Measurements from ENCODE around the gene MRPL48. TPM values are rescaled to one million over a fixed set of nuclear protein-coding genes. Genes with fewer than 3 reads are reported as not detected.

The MRPL48 gene
- total and polyA plus RNA-seq, 4 donors = 12.6 to 34.1 (median 20.0) TPM

DNA sequence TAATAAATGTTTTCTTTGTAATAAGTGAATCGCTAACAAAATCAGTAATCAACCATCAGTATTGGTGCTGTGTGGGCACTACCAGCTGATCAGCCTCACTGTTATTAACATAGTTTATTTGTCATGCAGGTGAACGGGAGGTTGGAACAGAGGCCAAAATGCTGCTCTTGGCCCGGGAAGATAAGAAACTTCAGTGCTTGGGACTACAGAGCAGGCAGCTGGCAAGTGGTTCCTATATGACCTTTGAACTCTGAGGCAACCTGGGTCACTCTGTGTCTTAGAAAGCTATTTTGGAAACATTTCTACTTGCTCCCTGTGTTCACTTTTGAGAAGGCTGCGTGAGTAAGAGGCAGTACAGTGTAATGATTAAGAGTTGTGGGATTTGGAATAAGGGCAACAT, 126.6 kb downstream of the MRPL48 start:
- WGBS = 59% methylated on average over 4 of the region's 4 CpGs
- no peak overlapping the region for H3K27ac ChIP-seq (ENCODE audit: low read depth in 1 of 2, low read length in 2 of 2)
- H3K9me3 ChIP-seq (ENCODE audit: control insufficient read depth in 4 of 4, low read length in 3 of 4) = no peaks in the 10 kb centered on the region
- peaks cover 4 to 54% (median 33%) of the 10 kb centered on the region in 4 donors for H3K36me3 ChIP-seq (ENCODE audit: control insufficient read depth in 4 of 4, insufficient read depth in 3 of 4, low read depth in 1 of 4, low read length in 3 of 4)
- DNase-seq (ENCODE audit: low spot score) = no peak
- no peak overlapping the region for H3K9ac ChIP-seq (ENCODE audit: low read depth in 1 of 2, low read length in 2 of 2)
- peaks cover 0 to 6% (median 2%) of the 10 kb centered on the region in 4 donors for H3K4me1 ChIP-seq (ENCODE audit: control insufficient read depth in 4 of 4, insufficient read depth in 4 of 4, low read length in 3 of 4)
- TF ChIP-seq HNF4A (conservative IDR thresholded peaks at IDR 0.05) = peak; percentile 31 to 56
- TF ChIP-seq SP1 (IDR thresholded peaks at IDR 0.05) = no peak
- peak in 1 of 2 donors; percentile 11 for TF ChIP-seq RXRA (IDR thresholded peaks at IDR 0.05)
- H3K4me3 ChIP-seq (ENCODE audit: low read depth in 1 of 3, low read length in 3 of 3) = no peak overlapping the region
- no peaks in the 10 kb centered on the region for H3K27me3 ChIP-seq (ENCODE audit: control insufficient read depth in 4 of 4, insufficient read depth in 4 of 4, low read length in 3 of 4)

Other genes starting within 250 kb of the MRPL48 start
- 10 to 100 TPM in 1 of 2 donors, 1 to 10 TPM in 1; 9.0 to 14.6 TPM for gene FAM168A, start 189.8 kb upstream of the MRPL48 start, total RNA-seq
- gene FAM168A, start 189.8 kb upstream of the MRPL48 start, polyA plus RNA-seq = 1 to 10 TPM; 4.8 to 9.2 TPM
- gene PLEKHB1, start 141.3 kb upstream of the MRPL48 start, total RNA-seq = 1 to 10 TPM in 1 of 2 donors, under 1 TPM in 1; 0.75 to 1.3 TPM
- gene PLEKHB1, start 141.3 kb upstream of the MRPL48 start, polyA plus RNA-seq = 1 to 10 TPM in 1 of 2 donors, under 1 TPM in 1; 0.92 to 1.4 TPM
- 100 to 1,000 TPM in 1 of 2 donors, 10 to 100 TPM in 1; 36.0 to 165 TPM for gene RAB6A, start 26.8 kb upstream of the MRPL48 start, total RNA-seq
- gene RAB6A, start 26.8 kb upstream of the MRPL48 start, polyA plus RNA-seq = 10 to 100 TPM; 47.6 to 55.5 TPM
- gene COA4, start 89.0 kb downstream of the MRPL48 start, total RNA-seq = 10 to 100 TPM; 37.6 to 67.2 TPM
- 10 to 100 TPM; 85.1 to 94.2 TPM for gene COA4, start 89.0 kb downstream of the MRPL48 start, polyA plus RNA-seq
- 1 to 10 TPM; 5.3 to 7.7 TPM for gene PAAF1, start 89.1 kb downstream of the MRPL48 start, total RNA-seq
- gene PAAF1, start 89.1 kb downstream of the MRPL48 start, polyA plus RNA-seq = 10 to 100 TPM in 1 of 2 donors, 1 to 10 TPM in 1; 9.0 to 10.4 TPM
- gene DNAJB13, start 163.2 kb downstream of the MRPL48 start, total RNA-seq = under 1 TPM in 1 of 2 donors, not detected in 1; 0.08 TPM
- gene DNAJB13, start 163.2 kb downstream of the MRPL48 start, polyA plus RNA-seq = not detected
- 100 to 1,000 TPM in 1 of 2 donors, 10 to 100 TPM in 1; 11.0 to 137 TPM for gene UCP2, start 195.0 kb downstream of the MRPL48 start, total RNA-seq
- 10 to 100 TPM; 10.4 to 16.1 TPM for gene UCP2, start 195.0 kb downstream of the MRPL48 start, polyA plus RNA-seq
- gene UCP3, start 221.2 kb downstream of the MRPL48 start, total RNA-seq = 1 to 10 TPM in 1 of 2 donors, under 1 TPM in 1; 0.47 to 1.3 TPM
- gene UCP3, start 221.2 kb downstream of the MRPL48 start, polyA plus RNA-seq = under 1 TPM; 0.07 to 0.21 TPM